DND-41 (cell line): ENCODE measurements around the gene PXDC1.

Source experiments
- EZH2 ChIP-seq: IDR thresholded peaks from 3 replicates; pipeline ENCODE4 v1.6.1; 2012; ENCODE audit warnings: borderline replicate concordance, low read depth, mild to moderate bottlenecking, moderate library complexity, low read length, inconsistent platforms; ENCODE audit not compliant: severe bottlenecking
- TF ChIP-seq, protein P1 (sequence below): IDR thresholded peaks from 2 replicates; pipeline ENCODE4 v1.5.1; 2012; ENCODE audit warnings: borderline replicate concordance, low read length, moderate library complexity, mild to moderate bottlenecking; ENCODE audit not compliant: poor library complexity, severe bottlenecking; ENCODE audit errors: extremely low read depth

DNA sequence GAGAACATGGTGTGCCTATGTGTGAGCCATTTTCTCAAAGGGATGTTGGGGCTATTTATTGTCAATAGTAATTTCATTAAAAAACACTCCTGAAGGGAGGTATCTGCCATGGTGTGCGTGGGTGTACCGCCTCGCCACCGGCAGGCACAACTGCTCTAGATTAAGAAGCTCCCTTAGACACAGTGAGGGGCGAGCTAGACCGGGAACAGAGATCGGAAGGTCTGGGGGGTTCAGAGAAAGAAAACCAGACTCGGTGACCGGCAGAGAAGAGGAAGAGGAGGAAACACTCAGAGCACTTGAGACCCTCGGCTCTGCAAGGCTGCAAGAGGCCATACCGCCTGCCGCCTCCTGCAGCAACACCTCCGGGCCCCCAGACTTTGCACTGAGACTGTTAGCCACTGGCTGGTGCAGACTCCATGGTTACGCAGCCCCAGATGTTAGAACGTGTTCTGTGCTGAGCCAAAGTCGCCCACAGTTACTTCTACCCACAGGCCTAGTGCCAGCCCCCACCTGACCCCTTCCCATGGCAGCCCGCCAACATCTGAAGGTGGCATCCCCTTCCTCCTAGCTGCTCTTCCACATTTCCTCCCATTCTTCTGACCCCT lies 18.1 kb downstream of the PXDC1 start:
- TF ChIP-seq, protein P1, sequence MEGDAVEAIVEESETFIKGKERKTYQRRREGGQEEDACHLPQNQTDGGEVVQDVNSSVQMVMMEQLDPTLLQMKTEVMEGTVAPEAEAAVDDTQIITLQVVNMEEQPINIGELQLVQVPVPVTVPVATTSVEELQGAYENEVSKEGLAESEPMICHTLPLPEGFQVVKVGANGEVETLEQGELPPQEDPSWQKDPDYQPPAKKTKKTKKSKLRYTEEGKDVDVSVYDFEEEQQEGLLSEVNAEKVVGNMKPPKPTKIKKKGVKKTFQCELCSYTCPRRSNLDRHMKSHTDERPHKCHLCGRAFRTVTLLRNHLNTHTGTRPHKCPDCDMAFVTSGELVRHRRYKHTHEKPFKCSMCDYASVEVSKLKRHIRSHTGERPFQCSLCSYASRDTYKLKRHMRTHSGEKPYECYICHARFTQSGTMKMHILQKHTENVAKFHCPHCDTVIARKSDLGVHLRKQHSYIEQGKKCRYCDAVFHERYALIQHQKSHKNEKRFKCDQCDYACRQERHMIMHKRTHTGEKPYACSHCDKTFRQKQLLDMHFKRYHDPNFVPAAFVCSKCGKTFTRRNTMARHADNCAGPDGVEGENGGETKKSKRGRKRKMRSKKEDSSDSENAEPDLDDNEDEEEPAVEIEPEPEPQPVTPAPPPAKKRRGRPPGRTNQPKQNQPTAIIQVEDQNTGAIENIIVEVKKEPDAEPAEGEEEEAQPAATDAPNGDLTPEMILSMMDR = no peak
- no peak for TF ChIP-seq EZH2
